Activated T-helper 1 cell treated with anti-CD3 and anti-CD28 coated beads, Interleukin-12 subunit alpha, Interleukin-12 subunit beta, Interleukin-2, Interleukin-4 antibody, amounts not matched to agents 30 ng/mL and 10 ng/mL and 1 ng/mL, durations not matched to agents 14 hours and 24 hours and 36 hours (primary cell): ENCODE results near the gene LYRM4. TPM values are rescaled to one million over a fixed set of nuclear protein-coding genes. Genes with fewer than 3 reads are reported as not detected.
"Not testable (repeated sequence)": the region's sequence is repeated elsewhere in the genome, so short reads cannot be mapped to it uniquely, and the experiment has no call there.

Source experiments
- DNase-seq: peaks from one replicate; pipeline ENCODE4 v3.0.0; 2021; ENCODE audit warnings: low spot score
- H3K27ac Mint-ChIP-seq: one replicate; pipeline ENCODE4 v1.8.0; 2021; ENCODE audit warnings: mild to moderate bottlenecking, mixed read lengths
- H3K27me3 Mint-ChIP-seq: one replicate; pipeline ENCODE4 v1.8.0; 2022; ENCODE audit warnings: mild to moderate bottlenecking, moderate library complexity, mixed read lengths; ENCODE audit not compliant: insufficient read depth
- H3K36me3 Mint-ChIP-seq: one replicate; pipeline ENCODE4 v1.8.0; 2021; ENCODE audit warnings: low read depth, mixed read lengths
- H3K4me1 Mint-ChIP-seq: one replicate; pipeline ENCODE4 v1.8.0; 2021; ENCODE audit warnings: low read depth, mixed read lengths
- H3K4me3 Mint-ChIP-seq: one replicate; pipeline ENCODE4 v1.8.0; 2021; ENCODE audit warnings: mild to moderate bottlenecking, moderate library complexity, mixed read lengths
- H3K9me3 Mint-ChIP-seq: one replicate; pipeline ENCODE4 v1.8.0; 2021; ENCODE audit warnings: mixed read lengths
- intact Hi-C: fragments of 100-400 bp; cut with micrococcal nuclease; formaldehyde crosslinking; loops from one replicate; pipeline ENCODE4 v1.15.1; 2024
- total RNA-seq: library from RNA; stranded (reverse); gene quantifications from 2 replicates; pipeline ENCODE4 v1.2.3, GENCODE V29; 2022

Gene LYRM4
- total RNA-seq, 1 donor from 2014 or later, result 48.9 TPM

- intact Hi-C loops, result no loop called here
- no peak overlapping the region for H3K4me3 Mint-ChIP-seq
- H3K4me1 Mint-ChIP-seq, result no peaks in the 10 kb centered on the region
These were observed 138.1 kb downstream of the LYRM4 start for GRCh38 chr6:5122504-5123112.

GRCh38 chr6:5121956-5122355 lies 138.8 kb downstream of the LYRM4 start:
- no peak overlapping the region for H3K4me3 Mint-ChIP-seq
- no peaks in the 10 kb centered on the region for H3K36me3 Mint-ChIP-seq
- DNase-seq, result no peak
- H3K27me3 Mint-ChIP-seq, result no peaks in the 10 kb centered on the region
- H3K9me3 Mint-ChIP-seq, result no peaks in the 10 kb centered on the region
- intact Hi-C loops, result no loop called here
- no peak overlapping the region for H3K27ac Mint-ChIP-seq
- no peaks in the 10 kb centered on the region for H3K4me1 Mint-ChIP-seq

More at GRCh38 chr6:5122504-5123112, 138.1 kb downstream of the LYRM4 start:
- Mint-ChIP-seq H3K9me3 (no peaks in the 10 kb centered on the region), H3K27me3 (no peaks in the 10 kb centered on the region), H3K27ac (no peak overlapping the region), H3K36me3 (no peaks in the 10 kb centered on the region)
- DNase-seq, result no peak

- intact Hi-C loops, result no loop called here
- H3K9me3 Mint-ChIP-seq, result no peaks in the 10 kb centered on the region
- no peaks in the 10 kb centered on the region for H3K27me3 Mint-ChIP-seq
- no peak for DNase-seq
- no peaks in the 10 kb centered on the region for H3K4me1 Mint-ChIP-seq
- no peaks in the 10 kb centered on the region for H3K36me3 Mint-ChIP-seq
- H3K27ac Mint-ChIP-seq, result no peak overlapping the region
- H3K4me3 Mint-ChIP-seq, result no peak overlapping the region
These were observed 139.3 kb downstream of the LYRM4 start for GRCh38 chr6:5121479-5121878.

GRCh38 chr6:5120543-5120942 lies 140.2 kb downstream of the LYRM4 start:
- H3K4me1 Mint-ChIP-seq, DNase-seq, H3K4me3 Mint-ChIP-seq, H3K9me3 Mint-ChIP-seq, H3K36me3 Mint-ChIP-seq, intact Hi-C loops, H3K27ac Mint-ChIP-seq, H3K27me3 Mint-ChIP-seq: not testable (repeated sequence)

GRCh38 chr6:5120011-5120410 lies 140.7 kb downstream of the LYRM4 start:
- Mint-ChIP-seq H3K4me1 (no peaks in the 10 kb centered on the region), H3K9me3 (no peaks in the 10 kb centered on the region), H3K27ac (no peak overlapping the region), H3K36me3 (no peaks in the 10 kb centered on the region), H3K27me3 (no peaks in the 10 kb centered on the region), H3K4me3 (no peak overlapping the region)
- DNase-seq, result no peak
- intact Hi-C loops, result no loop called here

GRCh38 chr6:5119090-5119951 lies 141.4 kb downstream of the LYRM4 start:
- no peak for DNase-seq
- no peaks in the 10 kb centered on the region for H3K36me3 Mint-ChIP-seq
- no peaks in the 10 kb centered on the region for H3K27me3 Mint-ChIP-seq
- no peak overlapping the region for H3K4me3 Mint-ChIP-seq
- no peak overlapping the region for H3K27ac Mint-ChIP-seq
- intact Hi-C loops, result no loop called here
- no peaks in the 10 kb centered on the region for H3K4me1 Mint-ChIP-seq
- H3K9me3 Mint-ChIP-seq, result no peaks in the 10 kb centered on the region

GRCh38 chr6:5116243-5116991 lies 144.3 kb downstream of the LYRM4 start:
- intact Hi-C loops, result no loop called here
- H3K4me3 Mint-ChIP-seq, result no peak overlapping the region

GRCh38 chr6:5115168-5115567 lies 145.6 kb downstream of the LYRM4 start:
- no peak overlapping the region for H3K27ac Mint-ChIP-seq
- H3K4me1 Mint-ChIP-seq, result no peaks in the 10 kb centered on the region
- H3K27me3 Mint-ChIP-seq, result no peaks in the 10 kb centered on the region
- H3K9me3 Mint-ChIP-seq, result no peaks in the 10 kb centered on the region
- H3K36me3 Mint-ChIP-seq, result no peaks in the 10 kb centered on the region
- intact Hi-C loops, result no loop called here
- DNase-seq, result no peak
- no peak overlapping the region for H3K4me3 Mint-ChIP-seq

More at GRCh38 chr6:5116243-5116991, 144.3 kb downstream of the LYRM4 start:
- Mint-ChIP-seq H3K9me3 (no peaks in the 10 kb centered on the region), H3K4me1 (no peaks in the 10 kb centered on the region), H3K27ac (no peak overlapping the region), H3K36me3 (no peaks in the 10 kb centered on the region), H3K27me3 (no peaks in the 10 kb centered on the region)
- no peak for DNase-seq

GRCh38 chr6:5113096-5113495 lies 147.7 kb downstream of the LYRM4 start:
- H3K27ac Mint-ChIP-seq, result no peak overlapping the region
- no peaks in the 10 kb centered on the region for H3K36me3 Mint-ChIP-seq
- H3K4me3 Mint-ChIP-seq, result no peak overlapping the region
- H3K27me3 Mint-ChIP-seq, result no peaks in the 10 kb centered on the region
- no peaks in the 10 kb centered on the region for H3K9me3 Mint-ChIP-seq
- DNase-seq, result no peak
- intact Hi-C loops, result no loop called here
- no peaks in the 10 kb centered on the region for H3K4me1 Mint-ChIP-seq

GRCh38 chr6:5112066-5112799 lies 148.5 kb downstream of the LYRM4 start:
- H3K27ac Mint-ChIP-seq, result no peak overlapping the region
- intact Hi-C loops, result no loop called here

GRCh38 chr6:5111626-5112025 lies 149.1 kb downstream of the LYRM4 start:
- DNase-seq, result no peak
- Mint-ChIP-seq H3K4me1 (no peaks in the 10 kb centered on the region), H3K9me3 (no peaks in the 10 kb centered on the region), H3K4me3 (no peak overlapping the region), H3K27me3 (no peaks in the 10 kb centered on the region), H3K27ac (no peak overlapping the region), H3K36me3 (no peaks in the 10 kb centered on the region)
- intact Hi-C loops, result no loop called here

More at GRCh38 chr6:5112066-5112799, 148.5 kb downstream of the LYRM4 start:
- no peaks in the 10 kb centered on the region for H3K27me3 Mint-ChIP-seq
- DNase-seq, result no peak
- no peaks in the 10 kb centered on the region for H3K36me3 Mint-ChIP-seq
- H3K4me1 Mint-ChIP-seq, result no peaks in the 10 kb centered on the region
- no peaks in the 10 kb centered on the region for H3K9me3 Mint-ChIP-seq
- no peak overlapping the region for H3K4me3 Mint-ChIP-seq

GRCh38 chr6:5110246-5110645 lies 150.5 kb downstream of the LYRM4 start:
- H3K27me3 Mint-ChIP-seq, result no peaks in the 10 kb centered on the region

More at GRCh38 chr6:5110246-5110645, 150.5 kb downstream of the LYRM4 start:
- no peak overlapping the region for H3K4me3 Mint-ChIP-seq
- no peaks in the 10 kb centered on the region for H3K4me1 Mint-ChIP-seq
- intact Hi-C loops, result no loop called here
- DNase-seq, result no peak
- no peak overlapping the region for H3K27ac Mint-ChIP-seq
- no peaks in the 10 kb centered on the region for H3K9me3 Mint-ChIP-seq
- H3K36me3 Mint-ChIP-seq, result no peaks in the 10 kb centered on the region
